Embryonic facial prominence (tissue), 1 donor: ENCODE measurements around the gene CDH16.
"Not testable (repeated sequence)": the region's sequence is repeated elsewhere in the genome, so short reads cannot be mapped to it uniquely, and the experiment has no call there.

Experiments
- DNase-seq: peaks from one replicate; pipeline ENCODE4 v3.0.0-alpha.2; 2016; ENCODE audit errors: extremely low spot score

CDH16 gene

DNA sequence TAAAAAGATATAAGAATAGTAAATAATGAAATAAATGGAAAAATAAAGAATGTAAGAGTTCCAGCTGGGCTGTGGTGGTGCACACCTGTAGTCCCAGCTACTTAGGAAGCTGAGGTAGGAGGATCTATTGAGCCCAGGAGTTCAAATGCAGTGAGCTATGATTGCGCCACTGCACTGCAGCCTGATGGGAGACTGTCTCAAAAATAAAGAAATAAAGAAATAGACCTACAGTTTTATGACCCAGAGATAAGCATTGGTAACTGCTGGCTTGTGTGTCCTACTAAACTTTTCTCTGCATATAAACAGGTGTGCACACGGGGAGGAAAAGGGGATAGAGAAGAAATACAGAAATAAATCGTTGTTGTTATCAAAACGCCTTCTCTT is 46.1 kb downstream of the CDH16 start:
- DNase-seq, result no peak

- no peak for DNase-seq
Measured at GRCh38 chr16:66871840-66872239, 46.8 kb downstream of the CDH16 start.

GRCh38 chr16:66871363-66871762 is 47.3 kb downstream of the CDH16 start:
- not testable (repeated sequence) for DNase-seq

DNA sequence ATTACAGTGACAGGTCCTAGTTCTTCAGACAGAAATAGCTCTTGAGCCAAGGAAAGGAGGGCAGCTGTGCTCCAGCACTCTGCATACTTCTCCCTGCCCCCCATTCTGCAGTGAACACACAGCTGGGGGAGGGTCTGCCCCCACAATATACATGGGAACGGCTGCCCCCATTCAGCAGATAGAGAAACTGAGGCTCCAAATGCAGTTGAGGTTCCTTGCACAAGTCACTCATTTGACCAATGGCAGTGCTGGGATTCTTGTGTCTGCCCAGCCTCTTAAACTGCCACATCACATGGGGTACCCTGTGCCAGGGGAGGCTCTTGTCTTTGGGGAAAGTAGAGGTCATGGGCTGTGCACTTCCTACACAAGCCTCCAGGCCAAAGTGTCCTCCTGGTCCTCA is 49.3 kb downstream of the CDH16 start:
- DNase-seq, result no peak

GRCh38 chr16:66863707-66864106 is 55.0 kb downstream of the CDH16 start:
- no peak for DNase-seq

GRCh38 chr16:66862023-66862520 is 56.6 kb downstream of the CDH16 start:
- no peak for DNase-seq

DNA sequence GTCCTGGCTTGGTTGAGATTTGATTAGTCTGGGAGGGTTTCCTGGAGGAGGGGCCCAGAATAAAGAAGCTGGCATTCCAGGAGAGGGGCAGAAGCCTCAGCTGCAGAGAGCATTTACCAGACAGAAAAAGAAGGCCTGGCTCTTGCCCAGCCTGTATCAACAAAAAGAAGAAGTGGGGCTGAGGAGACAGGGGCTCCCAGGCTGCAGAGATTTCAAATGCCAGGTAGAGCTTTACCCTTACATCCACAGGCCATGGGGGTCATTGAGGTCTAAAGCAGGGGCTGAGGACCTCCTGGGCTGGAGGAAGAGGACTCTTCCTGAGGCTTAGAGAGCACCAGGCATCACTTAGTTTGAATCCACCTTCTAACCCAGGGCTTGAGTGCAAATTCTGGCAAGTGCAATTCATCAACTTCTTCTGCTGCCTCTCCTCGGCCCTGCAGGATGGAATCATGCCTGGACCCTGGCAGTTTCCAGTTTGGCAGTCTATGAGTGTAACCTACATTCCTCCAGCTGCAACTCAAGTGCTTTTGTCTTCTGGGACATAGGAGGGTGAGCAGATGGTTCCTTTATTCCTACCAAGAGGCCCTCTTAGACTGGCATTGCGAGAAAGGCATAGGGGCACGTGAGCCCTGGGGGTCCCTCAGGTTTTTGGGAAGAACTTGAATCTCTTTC is 59.2 kb downstream of the CDH16 start:
- no peak for DNase-seq

GRCh38 chr16:66858740-66859396 is 59.8 kb downstream of the CDH16 start:
- DNase-seq, result no peak
